Uterus (tissue), 2 donors: ENCODE data around the gene SPDYE6.

Experiments
- CTCF ChIP-seq, 4 experiments: fragments of 200-600 bp in 2 of 4; fragments of 450-650 bp in 2 of 4; sonication (generic) in 2 of 4; IDR thresholded peaks; one replicate each; pipeline ENCODE4 v1.5.1; 2016 to 2019; ENCODE audit warnings: antibody characterized with exemption in 4 of 4, mild to moderate bottlenecking in 2 of 4, moderate library complexity in 1 of 4
- POLR2A ChIP-seq, 2 donors: fragments of 450-650 bp; IDR thresholded peaks; one replicate each; pipeline ENCODE4 v1.6.1; 2016; ENCODE audit warnings: antibody characterized with exemption in 2 of 2, mild to moderate bottlenecking in 1 of 2, moderate library complexity in 1 of 2

- no peak for TF ChIP-seq CTCF (IDR thresholded peaks at IDR 0.05)
- TF ChIP-seq POLR2A (IDR thresholded peaks at IDR 0.05) = no peak
Measured at GRCh38 chr7:102304668-102305067, 51.6 kb downstream of the SPDYE6 start.
